ENCODE measurements around the gene DMC1.

The DMC1 gene

DNA sequence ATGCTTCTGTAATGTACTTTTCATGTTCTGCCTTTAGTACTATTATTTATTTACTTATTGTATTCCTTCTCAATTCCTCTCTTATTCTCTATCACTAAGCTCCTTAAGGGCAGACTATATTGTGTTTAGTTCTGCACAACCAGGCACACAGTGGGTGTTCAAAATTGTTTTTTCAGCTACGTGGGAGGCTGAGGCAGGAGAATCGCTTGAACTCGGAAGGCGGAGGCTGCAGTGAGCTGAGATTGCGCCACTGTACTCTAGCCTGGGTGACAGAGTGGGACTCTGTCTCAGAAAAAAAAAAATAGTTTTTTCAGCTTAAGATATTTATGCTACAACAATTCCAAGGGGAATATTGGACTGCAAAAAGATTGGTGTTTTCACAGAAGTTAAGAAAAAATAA, 46.5 kb downstream of the DMC1 start:
- Histone ChIP-seq H3K9me3 (ENCODE audit: insufficient read depth, low read length) (no peaks in the 10 kb centered on the region), H2AFZ (ENCODE audit: low read depth, low read length) (no peak overlapping the region), H4K20me1 (ENCODE audit: insufficient read depth, low read length) (no peaks in the 10 kb centered on the region), H3K9ac (ENCODE audit: low read length) (no peak overlapping the region), H3K27me3 (ENCODE audit: low read depth, low read length) (no peaks in the 10 kb centered on the region), H3K4me3 (ENCODE audit: low read length) (no peak overlapping the region), H3K36me3 (replicated peaks; ENCODE audit: low read depth, low read length) (no peaks in the 10 kb centered on the region), H3K4me1 (ENCODE audit: low read length) (no peaks in the 10 kb centered on the region), H3K4me2 (ENCODE audit: low read length) (no peak overlapping the region), H3K27ac (ENCODE audit: low read length) (no peak overlapping the region), H3K79me2 (ENCODE audit: low read length) (no peaks in the 10 kb centered on the region)
- TF ChIP-seq, protein P1, sequence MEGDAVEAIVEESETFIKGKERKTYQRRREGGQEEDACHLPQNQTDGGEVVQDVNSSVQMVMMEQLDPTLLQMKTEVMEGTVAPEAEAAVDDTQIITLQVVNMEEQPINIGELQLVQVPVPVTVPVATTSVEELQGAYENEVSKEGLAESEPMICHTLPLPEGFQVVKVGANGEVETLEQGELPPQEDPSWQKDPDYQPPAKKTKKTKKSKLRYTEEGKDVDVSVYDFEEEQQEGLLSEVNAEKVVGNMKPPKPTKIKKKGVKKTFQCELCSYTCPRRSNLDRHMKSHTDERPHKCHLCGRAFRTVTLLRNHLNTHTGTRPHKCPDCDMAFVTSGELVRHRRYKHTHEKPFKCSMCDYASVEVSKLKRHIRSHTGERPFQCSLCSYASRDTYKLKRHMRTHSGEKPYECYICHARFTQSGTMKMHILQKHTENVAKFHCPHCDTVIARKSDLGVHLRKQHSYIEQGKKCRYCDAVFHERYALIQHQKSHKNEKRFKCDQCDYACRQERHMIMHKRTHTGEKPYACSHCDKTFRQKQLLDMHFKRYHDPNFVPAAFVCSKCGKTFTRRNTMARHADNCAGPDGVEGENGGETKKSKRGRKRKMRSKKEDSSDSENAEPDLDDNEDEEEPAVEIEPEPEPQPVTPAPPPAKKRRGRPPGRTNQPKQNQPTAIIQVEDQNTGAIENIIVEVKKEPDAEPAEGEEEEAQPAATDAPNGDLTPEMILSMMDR (IDR thresholded peaks at IDR 0.05; ENCODE audit: low read depth, low read length): no peak
- no peak for TF ChIP-seq EZH2phosphoT487 (IDR thresholded peaks at IDR 0.05; ENCODE audit: low read depth)

DNA sequence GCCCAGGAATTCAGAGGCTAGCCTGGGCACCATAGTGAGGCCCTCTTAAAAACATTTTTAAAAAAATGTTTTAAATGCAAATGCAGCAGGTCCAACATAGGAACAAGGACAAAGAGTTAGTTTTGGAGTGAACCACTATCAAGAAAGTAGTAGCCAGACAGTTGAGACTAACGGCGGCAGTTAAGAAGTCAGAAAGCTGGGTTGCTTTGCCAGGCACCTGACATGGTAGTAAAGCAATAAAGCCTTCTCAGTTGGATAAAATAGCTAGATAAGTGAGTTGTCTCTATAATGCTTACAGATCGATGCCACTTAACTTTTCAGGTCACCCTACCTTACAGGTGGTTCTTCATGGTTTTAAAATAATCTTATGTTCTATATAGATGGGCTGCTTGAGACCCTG, 47.0 kb downstream of the DMC1 start:
- Histone ChIP-seq H3K79me2 (ENCODE audit: low read length) (no peaks in the 10 kb centered on the region), H3K4me2 (ENCODE audit: low read length) (no peak overlapping the region), H4K20me1 (ENCODE audit: insufficient read depth, low read length) (no peaks in the 10 kb centered on the region), H3K4me1 (ENCODE audit: low read length) (no peaks in the 10 kb centered on the region), H3K36me3 (replicated peaks; ENCODE audit: low read depth, low read length) (no peaks in the 10 kb centered on the region), H3K4me3 (ENCODE audit: low read length) (no peak overlapping the region), H3K9me3 (ENCODE audit: insufficient read depth, low read length) (no peaks in the 10 kb centered on the region), H3K27me3 (ENCODE audit: low read depth, low read length) (no peaks in the 10 kb centered on the region), H3K27ac (ENCODE audit: low read length) (no peak overlapping the region), H2AFZ (ENCODE audit: low read depth, low read length) (no peak overlapping the region), H3K9ac (ENCODE audit: low read length) (no peak overlapping the region)
- TF ChIP-seq, protein P1 (IDR thresholded peaks at IDR 0.05; ENCODE audit: low read depth, low read length): no peak
- TF ChIP-seq EZH2phosphoT487 (IDR thresholded peaks at IDR 0.05; ENCODE audit: low read depth): no peak

DNA sequence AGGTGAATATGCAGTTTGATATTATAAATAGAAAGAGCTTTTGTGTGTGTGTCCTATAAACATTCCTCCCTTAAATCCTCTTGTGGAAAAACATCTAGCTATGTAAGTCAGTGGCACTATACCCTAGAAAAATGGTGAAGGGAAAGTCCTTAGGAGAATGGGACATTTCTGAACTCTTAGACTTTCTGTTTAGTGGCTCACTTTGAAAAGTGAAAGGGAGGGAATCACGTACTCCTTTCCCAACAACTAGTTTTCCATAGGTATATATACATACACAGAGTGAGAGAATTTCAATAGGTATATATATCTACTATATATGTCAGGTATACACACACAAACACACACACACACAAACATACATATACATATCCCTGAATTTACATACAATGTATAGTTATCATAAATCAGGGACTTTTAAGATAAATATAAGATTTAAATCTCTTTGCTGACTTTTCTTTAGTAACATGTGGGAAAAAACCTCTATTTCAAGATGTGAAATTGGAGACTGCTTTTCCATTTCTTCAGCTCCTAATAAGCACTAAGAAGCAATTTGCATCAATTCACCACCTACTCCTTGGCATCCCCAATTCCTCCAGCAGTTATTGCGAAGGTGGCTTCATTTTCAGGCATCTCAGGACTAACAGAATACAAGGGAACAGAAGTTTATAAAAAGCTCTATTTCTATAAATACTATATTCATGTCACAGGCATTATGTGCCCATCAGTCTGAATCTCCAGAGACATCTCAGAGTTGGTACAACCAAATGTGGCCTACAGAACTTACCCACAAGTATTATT, 50.3 kb downstream of the DMC1 start:
- Histone ChIP-seq H3K9me3 (ENCODE audit: insufficient read depth, low read length) (no peaks in the 10 kb centered on the region), H3K27me3 (ENCODE audit: low read depth, low read length) (no peaks in the 10 kb centered on the region), H3K9ac (ENCODE audit: low read length) (no peak overlapping the region), H3K4me2 (ENCODE audit: low read length) (no peak overlapping the region), H2AFZ (ENCODE audit: low read depth, low read length) (no peak overlapping the region), H3K4me3 (ENCODE audit: low read length) (no peak overlapping the region), H3K4me1 (ENCODE audit: low read length) (no peaks in the 10 kb centered on the region), H3K36me3 (replicated peaks; ENCODE audit: low read depth, low read length) (no peaks in the 10 kb centered on the region), H4K20me1 (ENCODE audit: insufficient read depth, low read length) (no peaks in the 10 kb centered on the region), H3K27ac (ENCODE audit: low read length) (no peak overlapping the region), H3K79me2 (ENCODE audit: low read length) (no peaks in the 10 kb centered on the region)
- no peak for TF ChIP-seq EZH2phosphoT487 (IDR thresholded peaks at IDR 0.05; ENCODE audit: low read depth)
- TF ChIP-seq, protein P1 (IDR thresholded peaks at IDR 0.05; ENCODE audit: low read depth, low read length): no peak

DNA sequence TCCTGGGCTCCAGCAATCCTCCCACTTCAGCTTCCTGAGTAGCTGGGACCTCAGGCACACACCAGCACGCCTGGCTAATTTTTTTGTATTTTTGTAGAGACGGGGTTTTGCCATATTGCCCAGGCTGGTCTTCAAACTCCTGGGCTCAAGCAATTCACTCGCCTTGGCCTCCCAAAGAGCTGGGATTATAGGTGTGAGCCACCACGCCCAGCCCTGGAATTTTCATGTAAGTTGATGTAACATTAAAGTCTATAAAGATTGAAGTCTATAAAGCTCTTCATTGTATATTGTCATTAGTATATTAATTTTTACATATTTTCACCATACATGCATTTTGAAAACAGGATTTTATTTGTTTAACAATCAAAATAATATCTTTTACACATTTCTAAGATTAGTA, 51.4 kb downstream of the DMC1 start:
- Histone ChIP-seq H3K27ac (ENCODE audit: low read length) (no peak overlapping the region), H3K4me2 (ENCODE audit: low read length) (no peak overlapping the region), H4K20me1 (ENCODE audit: insufficient read depth, low read length) (no peaks in the 10 kb centered on the region), H3K79me2 (ENCODE audit: low read length) (no peaks in the 10 kb centered on the region), H3K36me3 (replicated peaks; ENCODE audit: low read depth, low read length) (no peaks in the 10 kb centered on the region), H3K4me1 (ENCODE audit: low read length) (no peaks in the 10 kb centered on the region), H3K4me3 (ENCODE audit: low read length) (no peak overlapping the region), H2AFZ (ENCODE audit: low read depth, low read length) (no peak overlapping the region), H3K9ac (ENCODE audit: low read length) (no peak overlapping the region), H3K9me3 (ENCODE audit: insufficient read depth, low read length) (no peaks in the 10 kb centered on the region), H3K27me3 (ENCODE audit: low read depth, low read length) (no peaks in the 10 kb centered on the region)
- TF ChIP-seq, protein P1 (IDR thresholded peaks at IDR 0.05; ENCODE audit: low read depth, low read length): no peak
- TF ChIP-seq EZH2phosphoT487 (IDR thresholded peaks at IDR 0.05; ENCODE audit: low read depth): no peak
